GM12878 (cell line): ENCODE results near the gene GRXCR2. TPM values are rescaled to one million over a fixed set of nuclear protein-coding genes. Genes with fewer than 3 reads are reported as not detected.

Experiments used
- ATAC-seq: fragments of 200-7000 bp; cut with Tn5 transposase; 3 replicates; pipeline ENCODE4 v1.9.1; 2020; ENCODE audit warnings: mild to moderate bottlenecking, moderate library complexity
- BruUV-seq: library from RNA; stranded (reverse); fragments of 400-500 nt; replicated peaks from 2 replicates; lab custom pipeline; 2021; lab: Mats Ljungman, UMichigan
- CTCF ChIA-PET: fragments of 300-600 bp; sonication (Branson Sonifier 250); formaldehyde crosslinking; extraction: SDS; loops from one replicate; lab custom pipeline; 2021; ENCODE audit warnings: inconsistent platforms; lab: Yijun Ruan, JAX
- POLR2A ChIA-PET: fragments of 350-600 bp; formaldehyde crosslinking; extraction: SDS; loops from one replicate; lab custom pipeline; 2021; ENCODE audit warnings: inconsistent platforms; lab: Charles Lee
- RAD21 ChIA-PET: fragments of 300-600 bp; sonication (Branson Sonifier 250); formaldehyde crosslinking; loops from one replicate; lab custom pipeline; 2023; ENCODE audit warnings: antibody characterized with exemption; ENCODE audit not compliant: unreplicated experiment; lab: Charles Lee
- SMC1A ChIA-PET: fragments of 300-600 bp; sonication (Branson Sonifier 250); formaldehyde crosslinking; loops from one replicate; lab custom pipeline; 2023; ENCODE audit not compliant: unreplicated experiment, uncharacterized antibody; lab: Charles Lee
- DNase-seq: peaks from one replicate; pipeline ENCODE4 v3.0.0-alpha.2; 2011; ENCODE audit warnings: low read depth, low spot score
- FAIRE-seq: peaks from 3 replicates; lab custom pipeline; 2011; peaks lifted over from hg19 to GRCh38; lab: Jason Lieb, UNC
- H2AFZ ChIP-seq: 2 replicates; pipeline ENCODE4 v1.6.0; 2011; ENCODE audit warnings: low read depth, low read length, control low read depth; ENCODE audit not compliant: control insufficient read depth
- H3K27ac ChIP-seq: 2 replicates; pipeline ENCODE4 v1.5.1; 2011; ENCODE audit warnings: control low read depth; ENCODE audit not compliant: control insufficient read depth, insufficient read depth
- H3K27me3 ChIP-seq, 2 experiments: replicated peaks in 1 of 2; 2 replicates each; pipeline versions ENCODE4 v1.6.0 to v1.6.1; 2011; ENCODE audit warnings: low read length in 1 of 2; ENCODE audit not compliant: control insufficient read depth in 2 of 2, insufficient read depth in 2 of 2
- H3K36me3 ChIP-seq, 2 experiments: 2 replicates each; pipeline ENCODE4 v1.5.1; 2011; ENCODE audit warnings: low read length in 1 of 2; ENCODE audit not compliant: control insufficient read depth in 2 of 2, insufficient read depth in 2 of 2
- H3K4me1 ChIP-seq: 2 replicates; pipeline ENCODE4 v1.6.1; 2011; ENCODE audit warnings: mild to moderate bottlenecking, low read length, moderate library complexity, mixed read lengths; ENCODE audit not compliant: control insufficient read depth, insufficient read depth
- H3K4me2 ChIP-seq: 2 replicates; pipeline ENCODE4 v1.6.0; 2011; ENCODE audit warnings: control low read depth; ENCODE audit not compliant: control insufficient read depth, insufficient read depth
- H3K4me3 ChIP-seq: fragments of 200-600 bp; sonication (generic); 2 replicates; pipeline ENCODE4 v1.5.1; 2016
- H3K79me2 ChIP-seq: 2 replicates; pipeline ENCODE4 v1.6.0; 2011; ENCODE audit warnings: low read length; ENCODE audit not compliant: control insufficient read depth, insufficient read depth
- H3K9ac ChIP-seq: 2 replicates; pipeline ENCODE4 v1.8.0; 2011; ENCODE audit warnings: low read length, control low read depth, mixed read lengths; ENCODE audit not compliant: control insufficient read depth, insufficient read depth
- H3K9me3 ChIP-seq: replicated peaks from 3 replicates; pipeline ENCODE4 v1.5.1; 2011; ENCODE audit warnings: mild to moderate bottlenecking, low read length; ENCODE audit not compliant: control insufficient read depth, insufficient read depth
- H4K20me1 ChIP-seq: 2 replicates; pipeline ENCODE4 v1.6.0; 2011; ENCODE audit not compliant: control insufficient read depth, insufficient read depth
- ATF7 ChIP-seq: fragments of 450-650 bp; IDR thresholded peaks from 2 replicates; pipeline ENCODE4 v1.6.1; 2016; ENCODE audit warnings: low read depth, mild to moderate bottlenecking
- EP300 ChIP-seq, 2 experiments: fragments of 150-350 bp in 1 of 2; IDR thresholded peaks; 2 replicates each; pipeline ENCODE4 v1.6.1; 2011 to 2012; ENCODE audit warnings: low read depth in 2 of 2, low read length in 2 of 2, borderline replicate concordance in 1 of 2, improper control_type of control experiment in 1 of 2, inconsistent platforms in 1 of 2; ENCODE audit not compliant: control insufficient read depth in 1 of 2
- HCFC1 ChIP-seq: fragments of 150-350 bp; IDR thresholded peaks from 2 replicates; pipeline ENCODE4 v1.6.1; 2014; ENCODE audit warnings: low read length
- LARP7 ChIP-seq: fragments of 450-650 bp; IDR thresholded peaks from 2 replicates; pipeline ENCODE4 v1.6.1; 2017; ENCODE audit warnings: mild to moderate bottlenecking
- NR2C2 ChIP-seq: IDR thresholded peaks from 2 replicates; pipeline ENCODE4 v1.6.1; 2011; ENCODE audit warnings: borderline replicate concordance, low read depth; ENCODE audit not compliant: control insufficient read depth, insufficient read length
- POLR2A ChIP-seq: IDR thresholded peaks from 2 replicates; pipeline ENCODE4 v1.6.1; 2011; ENCODE audit warnings: low read depth, mild to moderate bottlenecking, low read length
- SMARCA5 ChIP-seq: fragments of 450-650 bp; IDR thresholded peaks from 2 replicates; pipeline ENCODE4 v1.6.1; 2017; ENCODE audit warnings: mild to moderate bottlenecking
- SRF ChIP-seq, 2 experiments: IDR thresholded peaks; 2 replicates each; pipeline ENCODE4 v1.6.1; 2011; ENCODE audit warnings: low read depth in 2 of 2, low read length in 2 of 2, mild to moderate bottlenecking in 1 of 2, moderate library complexity in 1 of 2
- TARDBP ChIP-seq: IDR thresholded peaks from 2 replicates; pipeline ENCODE4 v1.6.1; 2016; ENCODE audit warnings: borderline replicate concordance
- YBX1 ChIP-seq: fragments of 450-650 bp; IDR thresholded peaks from 2 replicates; pipeline ENCODE4 v1.6.1; 2016; ENCODE audit warnings: antibody characterized with exemption
- ZNF217 ChIP-seq: fragments of 450-650 bp; IDR thresholded peaks from 2 replicates; pipeline ENCODE4 v1.6.1; 2017; ENCODE audit warnings: antibody characterized with exemption, mild to moderate bottlenecking
- WGBS: methylation state at CpG from one replicate; pipeline ENCODE4 v1.1.6; 2016; ENCODE audit warnings: low lambda C conversion rate; ENCODE audit not compliant: insufficient replicate concordance, insufficient coverage; ENCODE audit errors: missing lambda C conversion rate; 5-methylcytosine and 5-hydroxymethylcytosine counted together
- in situ Hi-C: fragments of 300-500 bp; cut with MboI; formaldehyde crosslinking; loops from 9 replicates; pipeline ENCODE4 v1.14.3; 2018; ENCODE audit warnings: mixed read lengths
- intact Hi-C: fragments of 100-400 bp; cut with micrococcal nuclease; formaldehyde crosslinking; loops from one replicate; pipeline ENCODE4 v1.14.2; 2022; ENCODE audit not compliant: unreplicated experiment
- polyA plus RNA-seq, 11 experiments: library from polyadenylated mRNA; depleted of rRNA in 4 of 11; unstranded in 6 of 11; stranded (reverse) in 5 of 11; fragments of >200 nt; fragmentation: Nextera tagmentation in 4 of 11; fragmentation: Illumina TruSeq in 1 of 11; extraction: Ambion mirVana in 4 of 11; extraction: Trizol in 1 of 11; gene quantifications; 1 replicate in 1 of 11; 2 replicates in 10 of 11; pipeline versions ENCODE4 v1.2.1 to v1.2.3, GENCODE V29; 2011 to 2016; ENCODE audit warnings: inconsistent platforms in 2 of 11, missing spikeins in 2 of 11, low read depth in 1 of 11
- total RNA-seq, 4 experiments: library from RNA; depleted of rRNA in 3 of 4; stranded (reverse); fragments of >200 nt in 3 of 4; fragmentation: Illumina TruSeq in 1 of 4; extraction: Trizol in 1 of 4; gene quantifications; 2 replicates each; pipeline versions ENCODE4 v1.2.1 to v1.2.3, GENCODE V29; 2013 to 2021
- TF ChIP-seq, protein P1 (sequence below): fragments of 450-650 bp; IDR thresholded peaks from 2 replicates; pipeline ENCODE4 v1.6.1; 2017; ENCODE audit warnings: borderline replicate concordance

Gene GRXCR2
- total and polyA plus RNA-seq, 10 of the 15 experiments (the other 5 are each of a cell fraction or from before 2014, with no cell fraction given), result not detected

DNA sequence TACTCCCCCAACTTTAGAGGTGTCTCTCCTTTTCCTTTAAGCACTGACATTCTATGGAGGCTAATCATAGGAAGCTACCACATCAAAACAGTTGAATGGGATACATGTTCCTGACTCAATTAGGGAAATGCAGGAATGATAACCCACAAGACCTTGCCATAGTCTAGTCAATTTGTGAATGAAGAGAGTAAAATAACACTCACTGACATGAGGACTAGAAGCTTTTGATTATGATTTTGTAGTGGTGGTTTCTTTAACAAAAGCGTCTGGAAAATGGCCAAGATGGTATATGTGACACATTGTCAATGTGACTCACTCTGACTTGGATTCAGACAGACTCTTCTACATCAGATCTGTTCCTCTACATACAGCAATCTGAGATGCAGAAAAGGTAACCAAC is 24.0 kb downstream of the GRXCR2 start:
- in situ Hi-C loops, result no loop called here
- DNase-seq, result no peak
- WGBS, result 25% methylated on average over 1 of the region's 1 CpG
- intact Hi-C loops, result no loop called here
- no peak for TF ChIP-seq HCFC1
- no peak for TF ChIP-seq NR2C2
- no peak for TF ChIP-seq YBX1
- no peak for TF ChIP-seq SRF (IDR thresholded peaks at IDR 0.05; ENCODE audit: low read depth in 2 of 2, low read length in 2 of 2)
- Histone ChIP-seq H2AFZ (no peak overlapping the region), H3K27me3 (no peaks in the 10 kb centered on the region), H3K4me3 (no peak overlapping the region), H3K4me2 (no peak overlapping the region), H3K9ac (no peak overlapping the region), H4K20me1 (no peaks in the 10 kb centered on the region), H3K36me3 (no peaks in the 10 kb centered on the region), H3K79me2 (no peaks in the 10 kb centered on the region), H3K9me3 (no peaks in the 10 kb centered on the region), H3K27ac (no peak overlapping the region), H3K4me1 (no peaks in the 10 kb centered on the region)
- no TSS peak for BruUV-seq
- no peak for ATAC-seq
- ChIA-PET POLR2A (no interaction called here), RAD21 (no interaction called here), CTCF (no interaction called here), SMC1A (no interaction called here)
- FAIRE-seq, result no peak

DNA sequence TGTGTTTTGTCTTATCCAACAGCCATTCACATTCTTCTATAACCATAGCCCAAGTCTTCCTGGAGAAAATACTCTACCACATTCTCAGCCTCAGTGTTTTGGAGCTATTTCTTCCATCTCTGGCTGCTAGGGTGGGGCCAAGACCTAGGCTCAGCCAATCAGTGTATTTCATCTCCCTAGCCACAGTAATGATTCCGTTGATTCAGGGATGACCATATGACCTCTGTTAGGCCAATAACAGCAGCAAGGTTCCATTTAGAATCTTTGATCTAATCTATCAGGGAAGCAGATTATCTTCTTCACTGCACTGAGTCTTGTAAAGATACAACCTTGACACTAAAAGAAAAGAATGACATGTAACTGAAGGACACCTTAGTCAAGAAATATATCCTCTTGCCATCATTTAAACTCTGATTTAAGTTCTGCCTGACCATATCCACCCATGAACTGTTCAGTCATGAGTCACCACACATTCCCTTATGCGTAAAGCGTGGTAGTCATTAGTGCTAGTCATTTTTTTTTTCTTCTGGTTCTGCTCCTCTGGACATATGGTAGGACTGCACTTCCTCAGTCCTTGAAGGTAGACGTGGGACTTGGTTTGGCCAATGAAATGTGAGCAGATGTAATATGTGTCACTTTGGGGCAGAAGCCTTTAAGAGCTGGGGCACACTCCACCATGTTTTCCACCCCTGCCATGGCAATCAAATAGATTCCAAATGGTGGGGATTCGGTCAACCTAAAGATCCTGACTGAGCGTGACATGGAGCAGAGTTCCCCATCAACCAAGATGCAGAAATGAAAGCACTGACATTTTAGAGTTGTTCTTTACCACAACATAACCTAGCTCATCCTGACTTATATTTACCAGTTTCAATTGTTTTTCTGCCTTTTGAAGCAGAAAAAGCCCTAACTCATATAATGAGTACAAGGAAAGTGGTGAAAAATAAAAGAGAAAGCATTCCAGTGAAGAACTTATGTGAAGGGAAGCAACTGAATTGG is 25.0 kb downstream of the GRXCR2 start:
- no TSS peak for BruUV-seq
- no peak overlapping the region for H3K4me2 ChIP-seq
- H3K36me3 ChIP-seq, result no peaks in the 10 kb centered on the region
- no peak for TF ChIP-seq ZNF217
- TF ChIP-seq SMARCA5, result no peak
- no peak for TF ChIP-seq ATF7
- TF ChIP-seq, protein P1, sequence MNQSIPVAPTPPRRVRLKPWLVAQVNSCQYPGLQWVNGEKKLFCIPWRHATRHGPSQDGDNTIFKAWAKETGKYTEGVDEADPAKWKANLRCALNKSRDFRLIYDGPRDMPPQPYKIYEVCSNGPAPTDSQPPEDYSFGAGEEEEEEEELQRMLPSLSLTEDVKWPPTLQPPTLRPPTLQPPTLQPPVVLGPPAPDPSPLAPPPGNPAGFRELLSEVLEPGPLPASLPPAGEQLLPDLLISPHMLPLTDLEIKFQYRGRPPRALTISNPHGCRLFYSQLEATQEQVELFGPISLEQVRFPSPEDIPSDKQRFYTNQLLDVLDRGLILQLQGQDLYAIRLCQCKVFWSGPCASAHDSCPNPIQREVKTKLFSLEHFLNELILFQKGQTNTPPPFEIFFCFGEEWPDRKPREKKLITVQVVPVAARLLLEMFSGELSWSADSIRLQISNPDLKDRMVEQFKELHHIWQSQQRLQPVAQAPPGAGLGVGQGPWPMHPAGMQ, result no peak
- no peak for TF ChIP-seq EP300 (IDR thresholded peaks at IDR 0.05; ENCODE audit: borderline replicate concordance in 1 of 2, control insufficient read depth in 1 of 2, low read depth in 2 of 2, low read length in 2 of 2)
- no peak for TF ChIP-seq POLR2A
- TF ChIP-seq TARDBP, result no peak
- no peak for TF ChIP-seq LARP7
- H3K79me2 ChIP-seq, result no peaks in the 10 kb centered on the region
- H3K4me1 ChIP-seq, result no peaks in the 10 kb centered on the region
- WGBS, result 2% methylated on average over 6 of the region's 6 CpGs
- ChIA-PET CTCF (no interaction called here), SMC1A (no interaction called here), RAD21 (no interaction called here), POLR2A (no interaction called here)
- no peak overlapping the region for H2AFZ ChIP-seq
- FAIRE-seq (no peak), ATAC-seq (no peak), DNase-seq (no peak)
- H3K4me3 ChIP-seq, result no peak overlapping the region
- intact Hi-C loops (no loop called here), in situ Hi-C loops (no loop called here)
- H3K27me3 ChIP-seq, result no peaks in the 10 kb centered on the region
- no peaks in the 10 kb centered on the region for H3K9me3 ChIP-seq
- H3K27ac ChIP-seq, result no peak overlapping the region
- H3K9ac ChIP-seq, result no peak overlapping the region
- H4K20me1 ChIP-seq, result no peaks in the 10 kb centered on the region
